ENCODE data around the gene HDAC4.

The HDAC4 gene

GRCh38 chr2:239122421-239123110 lies 278.3 kb downstream of the HDAC4 start:
- Mint-ChIP-seq H3K4me3 (no peak overlapping the region), H3K4me1 (ENCODE audit: low read depth) (peaks cover 15% of the 10 kb centered on the region), H3K36me3 (ENCODE audit: low read depth) (peaks cover 28% of the 10 kb centered on the region), H3K9me3 (no peaks in the 10 kb centered on the region), H3K27me3 (ENCODE audit: low read depth) (no peaks in the 10 kb centered on the region), H3K27ac (no peak overlapping the region)
- no peak for DNase-seq (ENCODE audit: low spot score)

GRCh38 chr2:239121600-239122012 lies 279.2 kb downstream of the HDAC4 start:
- Mint-ChIP-seq H3K4me3 (no peak overlapping the region), H3K9me3 (no peaks in the 10 kb centered on the region), H3K27ac (no peak overlapping the region), H3K4me1 (ENCODE audit: low read depth) (peaks cover 15% of the 10 kb centered on the region), H3K27me3 (ENCODE audit: low read depth) (no peaks in the 10 kb centered on the region), H3K36me3 (ENCODE audit: low read depth) (peaks cover 28% of the 10 kb centered on the region)
- DNase-seq (ENCODE audit: low spot score), result no peak

- Mint-ChIP-seq H3K36me3 (ENCODE audit: low read depth) (peaks cover 21% of the 10 kb centered on the region), H3K27ac (no peak overlapping the region), H3K9me3 (no peaks in the 10 kb centered on the region), H3K4me1 (ENCODE audit: low read depth) (peaks cover 15% of the 10 kb centered on the region), H3K27me3 (ENCODE audit: low read depth) (no peaks in the 10 kb centered on the region), H3K4me3 (no peak overlapping the region)
- no peak for DNase-seq (ENCODE audit: low spot score)
Measured at GRCh38 chr2:239120664-239121063, 280.2 kb downstream of the HDAC4 start.

GRCh38 chr2:239119346-239120126 lies 281.3 kb downstream of the HDAC4 start:
- Mint-ChIP-seq H3K27me3 (ENCODE audit: low read depth) (no peaks in the 10 kb centered on the region), H3K9me3 (no peaks in the 10 kb centered on the region), H3K4me1 (ENCODE audit: low read depth) (peaks cover 15% of the 10 kb centered on the region), H3K27ac (no peak overlapping the region), H3K4me3 (no peak overlapping the region), H3K36me3 (ENCODE audit: low read depth) (peaks cover 10% of the 10 kb centered on the region)
- DNase-seq (ENCODE audit: low spot score), result no peak

- H3K27me3 Mint-ChIP-seq (ENCODE audit: low read depth), result no peaks in the 10 kb centered on the region
- H3K4me3 Mint-ChIP-seq, result no peak overlapping the region
- H3K4me1 Mint-ChIP-seq (ENCODE audit: low read depth), result peaks cover 15% of the 10 kb centered on the region
- peaks cover 6% of the 10 kb centered on the region for H3K36me3 Mint-ChIP-seq (ENCODE audit: low read depth)
- DNase-seq (ENCODE audit: low spot score), result no peak
- no peak overlapping the region for H3K27ac Mint-ChIP-seq
- H3K9me3 Mint-ChIP-seq, result no peaks in the 10 kb centered on the region
Measured at GRCh38 chr2:239118675-239119211, 282.1 kb downstream of the HDAC4 start.

GRCh38 chr2:239118264-239118663 lies 282.6 kb downstream of the HDAC4 start:
- H3K36me3 Mint-ChIP-seq (ENCODE audit: low read depth), result peaks cover 4% of the 10 kb centered on the region
- H3K27ac Mint-ChIP-seq, result no peak overlapping the region
- peaks cover 15% of the 10 kb centered on the region for H3K4me1 Mint-ChIP-seq (ENCODE audit: low read depth)
- H3K4me3 Mint-ChIP-seq, result no peak overlapping the region
- no peaks in the 10 kb centered on the region for H3K9me3 Mint-ChIP-seq
- no peaks in the 10 kb centered on the region for H3K27me3 Mint-ChIP-seq (ENCODE audit: low read depth)
- no peak for DNase-seq (ENCODE audit: low spot score)

DNA sequence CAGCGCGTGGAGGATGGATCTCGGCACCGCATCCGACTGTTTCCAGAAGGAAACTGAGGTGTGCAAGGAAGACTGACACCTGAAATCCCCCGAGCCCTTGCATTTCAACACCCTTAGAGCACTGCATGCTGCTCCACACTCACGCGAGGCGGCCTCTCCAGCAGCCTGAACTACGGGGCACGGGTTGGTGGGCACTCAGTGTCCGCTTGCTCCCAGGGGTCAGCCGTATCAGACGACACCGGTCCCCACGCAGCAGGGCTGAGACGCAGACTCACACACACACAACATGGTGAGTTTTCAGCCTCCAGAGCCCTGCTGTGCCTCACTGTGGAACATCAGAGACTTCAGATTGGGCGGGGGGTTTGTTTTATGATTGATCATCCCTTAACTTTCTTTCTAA lies 283.0 kb downstream of the HDAC4 start:
- H3K27ac Mint-ChIP-seq, result no peak overlapping the region
- H3K4me3 Mint-ChIP-seq, result no peak overlapping the region

DNA sequence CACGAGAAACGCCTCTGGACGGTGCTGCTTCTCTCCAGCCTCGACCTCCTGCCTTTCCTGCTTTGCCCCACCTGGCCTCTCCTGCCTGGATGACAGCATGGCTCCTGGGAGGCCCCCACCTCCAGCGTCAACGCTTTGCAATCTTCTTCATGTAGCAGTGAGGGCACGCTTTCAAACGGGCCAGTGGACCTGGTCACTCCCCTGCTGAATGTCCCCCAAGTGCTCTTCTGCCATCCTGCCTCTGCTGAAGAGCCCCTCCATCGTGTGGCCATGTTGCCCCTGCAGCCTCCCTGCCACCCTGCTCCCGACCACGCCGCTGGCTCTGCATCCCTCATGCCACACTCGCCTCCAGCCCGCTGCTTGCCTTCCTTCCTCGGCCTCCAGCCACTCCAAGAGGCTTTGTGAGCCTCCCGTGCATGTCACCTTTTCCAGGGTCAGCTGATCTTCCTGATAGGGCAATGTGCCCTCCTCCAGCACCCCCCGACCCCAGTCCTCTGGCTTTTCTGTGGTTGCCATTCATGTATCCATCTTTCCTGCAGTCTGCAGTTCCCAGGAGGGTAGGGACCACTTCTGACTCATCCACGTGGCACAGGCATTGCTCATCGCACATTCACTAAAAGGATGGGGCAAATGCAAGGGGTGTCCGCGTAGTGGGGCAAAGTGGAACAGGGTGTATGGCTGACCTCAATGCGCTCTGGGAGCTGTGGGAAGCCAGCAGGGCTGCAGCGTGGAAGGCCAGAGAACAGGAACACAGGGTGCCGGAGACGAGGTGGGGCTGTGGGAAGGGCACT lies 284.2 kb downstream of the HDAC4 start:
- Mint-ChIP-seq H3K27me3 (ENCODE audit: low read depth) (no peaks in the 10 kb centered on the region), H3K27ac (no peak overlapping the region), H3K36me3 (ENCODE audit: low read depth) (peaks cover 4% of the 10 kb centered on the region), H3K4me1 (ENCODE audit: low read depth) (peaks cover 15% of the 10 kb centered on the region), H3K9me3 (no peaks in the 10 kb centered on the region), H3K4me3 (no peak overlapping the region)
- DNase-seq (ENCODE audit: low spot score), result no peak

More for the DNA sequence above, 283.0 kb downstream of the HDAC4 start:
- H3K4me1 Mint-ChIP-seq (ENCODE audit: low read depth), result peaks cover 15% of the 10 kb centered on the region
- no peaks in the 10 kb centered on the region for H3K27me3 Mint-ChIP-seq (ENCODE audit: low read depth)
- H3K36me3 Mint-ChIP-seq (ENCODE audit: low read depth), result peaks cover 4% of the 10 kb centered on the region
- no peak for DNase-seq (ENCODE audit: low spot score)
- H3K9me3 Mint-ChIP-seq, result no peaks in the 10 kb centered on the region

DNA sequence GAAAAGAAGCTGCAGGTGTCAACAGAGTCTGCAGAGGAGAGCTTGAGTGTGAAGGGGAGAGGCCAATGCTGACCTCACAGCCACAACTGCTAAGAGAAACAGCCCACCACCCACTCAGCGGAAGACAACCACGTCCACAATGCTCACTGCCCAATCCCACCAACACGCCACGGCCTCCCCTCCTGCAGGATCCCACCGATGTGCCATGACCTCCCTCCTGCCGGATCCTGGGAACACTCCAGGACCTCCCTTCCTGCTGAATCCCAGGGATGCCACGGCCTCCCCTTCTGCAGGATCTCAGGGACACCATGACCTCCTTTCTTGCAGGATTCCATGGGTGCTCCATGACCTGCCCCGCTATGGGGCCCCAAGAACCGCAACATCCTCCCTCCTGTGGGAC lies 285.2 kb downstream of the HDAC4 start:
- H3K4me3 Mint-ChIP-seq, result no peak overlapping the region
- H3K9me3 Mint-ChIP-seq, result no peaks in the 10 kb centered on the region
- H3K4me1 Mint-ChIP-seq (ENCODE audit: low read depth), result peaks cover 12% of the 10 kb centered on the region
- DNase-seq (ENCODE audit: low spot score), result no peak
- peaks cover 7% of the 10 kb centered on the region for H3K36me3 Mint-ChIP-seq (ENCODE audit: low read depth)
- no peaks in the 10 kb centered on the region for H3K27me3 Mint-ChIP-seq (ENCODE audit: low read depth)
- H3K27ac Mint-ChIP-seq, result no peak overlapping the region

- Mint-ChIP-seq H3K27me3 (ENCODE audit: low read depth) (no peaks in the 10 kb centered on the region), H3K36me3 (ENCODE audit: low read depth) (peaks cover 12% of the 10 kb centered on the region), H3K9me3 (no peaks in the 10 kb centered on the region), H3K4me3 (no peak overlapping the region), H3K27ac (no peak overlapping the region), H3K4me1 (ENCODE audit: low read depth) (peaks cover 7% of the 10 kb centered on the region)
- DNase-seq (ENCODE audit: low spot score), result no peak
Measured at GRCh38 chr2:239114616-239115265, 286.1 kb downstream of the HDAC4 start.

GRCh38 chr2:239114119-239114581 lies 286.7 kb downstream of the HDAC4 start:
- Mint-ChIP-seq H3K27ac (no peak overlapping the region), H3K4me1 (ENCODE audit: low read depth) (peaks cover 6% of the 10 kb centered on the region), H3K36me3 (ENCODE audit: low read depth) (peaks cover 15% of the 10 kb centered on the region), H3K27me3 (ENCODE audit: low read depth) (no peaks in the 10 kb centered on the region), H3K4me3 (no peak overlapping the region), H3K9me3 (no peaks in the 10 kb centered on the region)
- no peak for DNase-seq (ENCODE audit: low spot score)

- Mint-ChIP-seq H3K36me3 (ENCODE audit: low read depth) (peaks cover 14% of the 10 kb centered on the region), H3K9me3 (no peaks in the 10 kb centered on the region), H3K27ac (no peak overlapping the region), H3K4me1 (ENCODE audit: low read depth) (peaks cover under 1% of the 10 kb centered on the region), H3K4me3 (no peak overlapping the region), H3K27me3 (ENCODE audit: low read depth) (no peaks in the 10 kb centered on the region)
- DNase-seq (ENCODE audit: low spot score), result no peak
Measured at GRCh38 chr2:239113615-239114014, 287.2 kb downstream of the HDAC4 start.

DNA sequence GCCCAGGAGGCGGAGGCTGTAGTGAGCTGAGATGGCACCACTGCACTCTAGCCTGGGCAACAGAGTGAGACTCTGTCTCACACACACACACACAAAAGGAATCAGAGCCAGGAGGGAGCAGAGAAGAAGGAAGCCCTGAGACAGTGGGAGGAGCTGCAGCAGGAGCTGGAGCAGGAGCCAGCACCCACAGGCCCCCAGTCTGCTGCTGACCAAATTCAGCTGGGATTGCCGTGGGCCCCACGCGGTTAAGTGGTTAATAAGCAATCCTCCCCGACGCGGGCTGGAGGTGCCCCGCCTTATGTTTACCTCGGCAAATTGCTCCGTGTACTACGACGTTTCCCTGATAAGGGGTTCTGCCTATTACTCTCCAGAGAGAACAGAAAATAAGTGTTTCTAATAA lies 287.6 kb downstream of the HDAC4 start:
- H3K27me3 Mint-ChIP-seq (ENCODE audit: low read depth), result no peaks in the 10 kb centered on the region
- no peaks in the 10 kb centered on the region for H3K9me3 Mint-ChIP-seq
- DNase-seq (ENCODE audit: low spot score), result no peak
- no peak overlapping the region for H3K27ac Mint-ChIP-seq
- no peaks in the 10 kb centered on the region for H3K4me1 Mint-ChIP-seq (ENCODE audit: low read depth)
- no peak overlapping the region for H3K4me3 Mint-ChIP-seq
- H3K36me3 Mint-ChIP-seq (ENCODE audit: low read depth), result peaks cover 14% of the 10 kb centered on the region
